K562 (cell line): Measurements from ENCODE around the gene PACS1. TPM values are rescaled to one million over a fixed set of nuclear protein-coding genes. Genes with fewer than 3 reads are reported as not detected.
A peak's percentile ranks its signal among the peaks of the same experiment; 100 is the strongest.

ENCODE experiments used
- ATAC-seq: fragments of 200-7000 bp; cut with Tn5 transposase; 3 replicates; pipeline ENCODE4 v1.9.1; 2020; ENCODE audit warnings: moderate library complexity
- BruUV-seq: library from RNA; stranded (reverse); fragments of 400-500 nt; replicated peaks from 2 replicates; lab custom pipeline; 2021; lab: Mats Ljungman, UMichigan
- CTCF ChIA-PET: fragments of 300-600 bp; formaldehyde crosslinking; extraction: SDS; loops from one replicate; lab custom pipeline; 2021; ENCODE audit warnings: low intra/inter-chr PET ratio; lab: Yijun Ruan, JAX
- POLR2A ChIA-PET: fragments of 300-600, 350-650 bp; sonication (Branson Sonifier 250); formaldehyde crosslinking; extraction: SDS; loops from one replicate; lab custom pipeline; 2021; ENCODE audit warnings: antibody characterized with exemption, inconsistent platforms; lab: Yijun Ruan, JAX
- DNase-seq, 4 experiments: peaks; one replicate each; pipeline versions ENCODE4 v3.0.0 to v3.0.0-alpha.2; 2011 to 2018; ENCODE audit warnings: low spot score in 3 of 4, mixed read lengths in 3 of 4; ENCODE audit errors: extremely low read depth in 1 of 4
- FAIRE-seq: peaks from 2 replicates; lab custom pipeline; 2011; peaks lifted over from hg19 to GRCh38; lab: Jason Lieb, UNC
- H2AFZ ChIP-seq: 2 replicates; pipeline ENCODE4 v1.6.0; 2011; ENCODE audit warnings: low read depth, low read length, control low read depth, inconsistent platforms
- H3K27ac ChIP-seq: fragments of 200-600 bp; 3 replicates; pipeline ENCODE4 v1.8.0; 2011; ENCODE audit warnings: low read depth, mild to moderate bottlenecking, control low read depth, inconsistent platforms, low read length, moderate library complexity, mixed read lengths; ENCODE audit errors: extremely low read depth
- H3K27me3 ChIP-seq, 2 experiments: fragments of 300-600 bp in 1 of 2; 2 replicates in 1 of 2; 3 replicates in 1 of 2; pipeline versions ENCODE4 v1.6.0 to v1.8.0; 2011; ENCODE audit warnings: inconsistent platforms in 2 of 2, low read length in 2 of 2, mild to moderate bottlenecking in 1 of 2, mixed read lengths in 1 of 2, moderate library complexity in 1 of 2; ENCODE audit not compliant: control insufficient read depth in 2 of 2, insufficient read depth in 2 of 2
- H3K36me3 ChIP-seq: fragments of 300-600 bp; 3 replicates; pipeline ENCODE4 v1.8.0; 2011; ENCODE audit warnings: mild to moderate bottlenecking, low read length, inconsistent platforms; ENCODE audit not compliant: control insufficient read depth, insufficient read depth
- H3K4me1 ChIP-seq, 2 experiments: fragments of 200-600 bp in 1 of 2; replicated peaks in 1 of 2; 2 replicates in 1 of 2; 3 replicates in 1 of 2; pipeline versions ENCODE4 v1.5.1 to v1.8.0; 2011; ENCODE audit warnings: inconsistent platforms in 2 of 2, low read length in 2 of 2, mild to moderate bottlenecking in 1 of 2, mixed read lengths in 1 of 2, moderate library complexity in 1 of 2; ENCODE audit not compliant: control insufficient read depth in 2 of 2, insufficient read depth in 2 of 2
- H3K4me2 ChIP-seq: 2 replicates; pipeline ENCODE4 v1.6.1; 2011; ENCODE audit warnings: low read length, control low read depth, inconsistent platforms, mixed read lengths; ENCODE audit not compliant: insufficient read depth
- H3K4me3 ChIP-seq: fragments of 200-600 bp; sonication (generic), shearing (Covaris generic); 2 replicates; pipeline ENCODE4 v1.5.1; 2016; ENCODE audit warnings: control low read depth, inconsistent platforms
- H3K79me2 ChIP-seq: fragments of 200-600 bp; 3 replicates; pipeline ENCODE4 v1.8.0; 2011; ENCODE audit warnings: low read length, inconsistent platforms; ENCODE audit not compliant: control insufficient read depth, insufficient read depth
- H3K9ac ChIP-seq, 2 experiments: 2 replicates each; pipeline versions ENCODE4 v1.6.0 to v1.6.1; 2011; ENCODE audit warnings: low read depth in 2 of 2, low read length in 2 of 2, control low read depth in 1 of 2, inconsistent platforms in 1 of 2, mild to moderate bottlenecking in 1 of 2, mixed read lengths in 1 of 2; ENCODE audit not compliant: insufficient read depth in 1 of 2
- H3K9me1 ChIP-seq: one replicate; pipeline ENCODE4 v1.6.0; 2011; ENCODE audit warnings: inconsistent platforms, mild to moderate bottlenecking, low read length, moderate library complexity; ENCODE audit not compliant: control insufficient read depth, insufficient read depth
- H3K9me3 ChIP-seq: replicated peaks from 2 replicates; pipeline ENCODE4 v1.5.1; 2011; ENCODE audit warnings: low read depth, low read length, inconsistent platforms; ENCODE audit not compliant: control insufficient read depth, insufficient read depth
- H4K20me1 ChIP-seq: replicated peaks from 2 replicates; pipeline ENCODE4 v1.6.1; 2011; ENCODE audit warnings: low read length, inconsistent platforms, mixed read lengths; ENCODE audit not compliant: control insufficient read depth, insufficient read depth
- ILF3 ChIP-seq: fragments of 450-650 bp; IDR thresholded peaks from 2 replicates; pipeline ENCODE4 v1.6.1; 2018; ENCODE audit warnings: antibody characterized with exemption, mild to moderate bottlenecking, moderate library complexity, borderline replicate concordance
- POLR2G ChIP-seq: fragments of 200-400 bp; formaldehyde crosslinking; IDR thresholded peaks from 2 replicates; pipeline ENCODE4 v1.6.1; 2017; ENCODE audit warnings: low read depth, mild to moderate bottlenecking, antibody characterized with exemption, low read length, moderate library complexity
- RBFOX2 ChIP-seq: fragments of 200-400 bp; formaldehyde crosslinking; IDR thresholded peaks from 2 replicates; pipeline ENCODE4 v1.6.1; 2017; ENCODE audit warnings: low read depth, mild to moderate bottlenecking, low read length, moderate library complexity
- WGBS: fragments of 100-300 bp; shearing (Covaris generic); methylation state at CpG from one replicate; pipeline ENCODE4 v1.1.6; 2016; ENCODE audit warnings: low coverage, mixed read lengths; ENCODE audit not compliant: insufficient coverage; ENCODE audit errors: missing lambda C conversion rate; 5-methylcytosine and 5-hydroxymethylcytosine counted together
- in situ Hi-C: fragments of 300-500 bp; cut with MboI; formaldehyde crosslinking; loops from 4 replicates; pipeline ENCODE4 v1.15.0; 2018; ENCODE audit warnings: inconsistent platforms, mixed read lengths
- intact Hi-C: fragments of 100-400 bp; cut with micrococcal nuclease; formaldehyde crosslinking; loops from 2 replicates; pipeline ENCODE4 v1.14.2; 2022
- polyA plus RNA-seq, 8 experiments: library from polyadenylated mRNA; depleted of rRNA in 4 of 8; stranded (reverse) in 5 of 8; unstranded in 3 of 8; fragments of >200 nt; fragmentation: Nextera tagmentation in 2 of 8; fragmentation: Illumina TruSeq in 1 of 8; extraction: Ambion mirVana in 2 of 8; extraction: Trizol in 1 of 8; gene quantifications; 2 replicates each; pipeline versions ENCODE4 v1.2.1 to v1.2.3, GENCODE V29; 2011 to 2014; ENCODE audit warnings: inconsistent platforms in 1 of 8, missing spikeins in 1 of 8
- total RNA-seq, 7 experiments: library from RNA; depleted of rRNA in 6 of 7; stranded (reverse); fragments of >200 nt in 6 of 7; fragmentation: Illumina TruSeq in 2 of 7; extraction: Trizol in 2 of 7; gene quantifications; 2 replicates each; pipeline versions ENCODE4 v1.2.1 to v1.2.3, GENCODE V29; 2011 to 2021; ENCODE audit warnings: low replicate concordance in 1 of 7
- TF ChIP-seq, protein P1 (sequence below): fragments of 200-400 bp; formaldehyde crosslinking; IDR thresholded peaks from 2 replicates; pipeline ENCODE4 v1.6.1; 2017; ENCODE audit warnings: mild to moderate bottlenecking, low read depth, low read length, moderate library complexity

PACS1 gene
- total and polyA plus RNA-seq, 9 of the 15 experiments (the other 6 are each of a cell fraction or from before 2014, with no cell fraction given): 0.34 to 28.1 (median 8.5) TPM

DNA sequence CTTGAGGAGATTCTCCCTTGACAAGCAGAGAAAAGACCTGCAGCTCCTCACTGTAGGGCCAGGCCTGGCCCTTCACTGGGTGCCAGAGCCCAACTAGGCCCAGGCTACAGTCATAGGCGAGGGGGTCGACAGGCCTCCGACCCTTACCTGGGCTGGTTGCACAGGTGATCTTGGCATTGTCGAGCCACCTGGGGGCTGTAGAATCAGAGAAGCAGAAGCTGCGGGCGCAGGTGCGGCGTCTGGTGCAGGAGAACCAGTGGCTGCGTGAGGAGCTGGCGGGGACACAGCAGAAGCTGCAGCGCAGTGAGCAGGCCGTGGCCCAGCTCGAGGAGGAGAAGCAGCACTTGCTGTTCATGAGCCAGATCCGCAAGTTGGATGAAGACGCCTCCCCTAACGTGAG is 191.5 kb downstream of the PACS1 start:
- Histone ChIP-seq H4K20me1 (no peaks in the 10 kb centered on the region; the same call in 1 of the 2 replicates), H3K4me1 (peaks cover 9 to 39% of the 10 kb centered on the region in 2 experiments; a peak in 4 of 5 replicates), H3K4me2 (no peak overlapping the region), H3K36me3 (peaks cover 69% of the 10 kb centered on the region), H3K9me3 (no peaks in the 10 kb centered on the region), H3K9ac (no peak overlapping the region), H3K79me2 (peaks cover 19% of the 10 kb centered on the region), H3K9me1 (no peaks in the 10 kb centered on the region), H3K27ac (no peak overlapping the region), H3K27me3 (no peaks in the 10 kb centered on the region), H3K4me3 (no peak overlapping the region), H2AFZ (no peak overlapping the region)
- TF ChIP-seq, protein P1, sequence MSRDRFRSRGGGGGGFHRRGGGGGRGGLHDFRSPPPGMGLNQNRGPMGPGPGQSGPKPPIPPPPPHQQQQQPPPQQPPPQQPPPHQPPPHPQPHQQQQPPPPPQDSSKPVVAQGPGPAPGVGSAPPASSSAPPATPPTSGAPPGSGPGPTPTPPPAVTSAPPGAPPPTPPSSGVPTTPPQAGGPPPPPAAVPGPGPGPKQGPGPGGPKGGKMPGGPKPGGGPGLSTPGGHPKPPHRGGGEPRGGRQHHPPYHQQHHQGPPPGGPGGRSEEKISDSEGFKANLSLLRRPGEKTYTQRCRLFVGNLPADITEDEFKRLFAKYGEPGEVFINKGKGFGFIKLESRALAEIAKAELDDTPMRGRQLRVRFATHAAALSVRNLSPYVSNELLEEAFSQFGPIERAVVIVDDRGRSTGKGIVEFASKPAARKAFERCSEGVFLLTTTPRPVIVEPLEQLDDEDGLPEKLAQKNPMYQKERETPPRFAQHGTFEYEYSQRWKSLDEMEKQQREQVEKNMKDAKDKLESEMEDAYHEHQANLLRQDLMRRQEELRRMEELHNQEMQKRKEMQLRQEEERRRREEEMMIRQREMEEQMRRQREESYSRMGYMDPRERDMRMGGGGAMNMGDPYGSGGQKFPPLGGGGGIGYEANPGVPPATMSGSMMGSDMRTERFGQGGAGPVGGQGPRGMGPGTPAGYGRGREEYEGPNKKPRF: no peak
- TF ChIP-seq RBFOX2 (peak; percentile 17; the same call in 1 of the 2 replicates), POLR2G (peak; percentile 50), ILF3 (no peak)
- ATAC-seq: no peak
- CTCF ChIA-PET: interaction anchor here (0.9 kb wide), 1 partner anchor 39 kb away, joined by 4 read pairs; no protein-coding TSS in a partner anchor
- FAIRE-seq: no peak
- 89% methylated on average over 12 of the region's 16 CpGs for WGBS
- no peak for DNase-seq
- no TSS peak for BruUV-seq
- intact Hi-C loops: no loop called here
- in situ Hi-C loops: no loop called here
- POLR2A ChIA-PET: interaction anchor here (1.7 kb wide), 1 partner anchor 27 kb away, joined by 4 read pairs; the partner anchor contains the start of gene YIF1A
